Suprapubic skin (tissue), 4 donors: Measurements from ENCODE around the gene MED28.

ENCODE experiments used
- CTCF ChIP-seq, 2 donors: fragments of 200-600 bp in 1 of 2; fragments of 450-650 bp in 1 of 2; sonication (generic) in 1 of 2; IDR thresholded peaks; one replicate each; pipeline ENCODE4 v1.5.1; 2016 to 2019; ENCODE audit warnings: antibody characterized with exemption in 2 of 2, mild to moderate bottlenecking in 1 of 2, moderate library complexity in 1 of 2
- POLR2A ChIP-seq, 2 donors: fragments of 450-650 bp; IDR thresholded peaks; one replicate each; pipeline ENCODE4 v1.6.1; 2017; ENCODE audit warnings: antibody characterized with exemption in 2 of 2, mild to moderate bottlenecking in 2 of 2, moderate library complexity in 2 of 2
- POLR2AphosphoS5 ChIP-seq, 3 donors: sonication (generic); formaldehyde crosslinking; IDR thresholded peaks; one replicate each; pipeline ENCODE4 v1.6.1; 2017; ENCODE audit warnings: antibody characterized with exemption in 3 of 3

DNA sequence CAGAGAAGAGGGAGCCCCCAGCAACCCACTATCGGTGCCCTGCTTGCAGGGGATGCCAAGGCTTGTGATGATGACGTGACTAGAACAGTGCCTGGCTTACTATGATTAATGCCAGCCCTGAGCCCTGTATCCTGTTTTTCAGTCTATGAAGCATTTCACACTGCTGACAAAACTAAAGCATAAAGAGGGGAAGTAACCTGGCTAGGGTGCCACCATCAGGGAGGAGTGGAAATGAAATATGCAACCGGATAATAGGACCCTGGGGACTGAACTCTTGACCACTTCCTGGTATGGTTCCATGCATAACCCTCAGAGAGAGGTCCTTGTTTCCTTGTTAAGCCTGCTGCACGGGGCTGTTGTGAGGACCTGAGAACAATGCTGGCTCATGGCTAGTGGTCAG, 50.3 kb downstream of the MED28 start:
- TF ChIP-seq CTCF (IDR thresholded peaks at IDR 0.05) (no peak), POLR2A (IDR thresholded peaks at IDR 0.05) (no peak), POLR2AphosphoS5 (IDR thresholded peaks at IDR 0.05) (no peak)
